GM23338 (cell line): ENCODE data around the gene AGBL4. TPM values are rescaled to one million over a fixed set of nuclear protein-coding genes. Genes with fewer than 3 reads are reported as not detected.

Experiments used
- ATAC-seq: fragments of 200-7000 bp; cut with Tn5 transposase; 3 replicates; pipeline ENCODE4 v1.9.1; 2020
- DNase-seq: peaks from one replicate; pipeline ENCODE4 v3.0.0-alpha.2; 2015; ENCODE audit warnings: low spot score
- H2AFZ ChIP-seq: fragments of 200-600 bp; sonication (generic); 2 replicates; pipeline ENCODE4 v1.8.0; 2016; ENCODE audit warnings: antibody characterized with exemption, mild to moderate bottlenecking, moderate library complexity
- H3F3A ChIP-seq: fragments of 200-600 bp; sonication (generic); replicated peaks from 2 replicates; pipeline ENCODE4 v1.8.0; 2017; ENCODE audit warnings: antibody characterized with exemption, mixed run types, low read depth
- H3K27ac ChIP-seq: fragments of 200-600 bp; sonication (generic); 2 replicates; pipeline ENCODE4 v1.6.1; 2016; ENCODE audit warnings: low read depth
- H3K27me3 ChIP-seq: fragments of 200-600 bp; sonication (generic); 2 replicates; pipeline ENCODE4 v1.8.0; 2016; ENCODE audit warnings: mild to moderate bottlenecking, mixed run types, moderate library complexity; ENCODE audit not compliant: insufficient read depth
- H3K36me3 ChIP-seq: fragments of 200-600 bp; sonication (generic); 2 replicates; pipeline ENCODE4 v1.8.0; 2016; ENCODE audit warnings: mild to moderate bottlenecking; ENCODE audit not compliant: insufficient read depth
- H3K4me1 ChIP-seq: fragments of 200-600 bp; sonication (generic); 2 replicates; pipeline ENCODE4 v1.8.0; 2016; ENCODE audit warnings: mild to moderate bottlenecking, moderate library complexity; ENCODE audit not compliant: insufficient read depth
- H3K4me2 ChIP-seq: fragments of 200-600 bp; sonication (generic); 2 replicates; pipeline ENCODE4 v1.7.1; 2017; ENCODE audit warnings: mixed run types
- H3K4me3 ChIP-seq: fragments of 200-600 bp; sonication (generic); 2 replicates; pipeline ENCODE4 v1.6.1; 2016; ENCODE audit warnings: mixed run types
- H3K79me2 ChIP-seq: fragments of 200-600 bp; sonication (generic); replicated peaks from 2 replicates; pipeline ENCODE4 v1.8.0; 2017; ENCODE audit warnings: mild to moderate bottlenecking; ENCODE audit not compliant: insufficient read depth
- H3K9me2 ChIP-seq: fragments of 200-600 bp; sonication (generic); 2 replicates; pipeline ENCODE4 v1.8.0; 2017; ENCODE audit not compliant: insufficient read depth
- H4K20me1 ChIP-seq: fragments of 200-600 bp; sonication (generic); replicated peaks from 2 replicates; pipeline ENCODE4 v1.8.0; 2017; ENCODE audit warnings: mild to moderate bottlenecking; ENCODE audit not compliant: insufficient read depth
- H3K27ac Mint-ChIP-seq: 2 replicates; pipeline ENCODE4 v1.8.0; 2020; ENCODE audit warnings: inconsistent platforms, mild to moderate bottlenecking, moderate library complexity, mixed read lengths
- H3K27me3 Mint-ChIP-seq: 3 replicates; pipeline ENCODE4 v1.8.0; 2022; ENCODE audit warnings: low read depth, mild to moderate bottlenecking, moderate library complexity, mixed read lengths, inconsistent platforms; ENCODE audit not compliant: insufficient read depth, poor library complexity
- H3K36me3 Mint-ChIP-seq: 3 replicates; pipeline ENCODE4 v1.8.0; 2021; ENCODE audit warnings: low read depth, mild to moderate bottlenecking, inconsistent platforms, moderate library complexity, mixed read lengths
- H3K4me1 Mint-ChIP-seq: 3 replicates; pipeline ENCODE4 v1.8.0; 2020; ENCODE audit warnings: mild to moderate bottlenecking, inconsistent platforms, mixed read lengths
- H3K4me3 Mint-ChIP-seq: 3 replicates; pipeline ENCODE4 v1.8.0; 2021; ENCODE audit warnings: moderate library complexity, mild to moderate bottlenecking, inconsistent platforms, mixed read lengths
- H3K9me3 Mint-ChIP-seq: 3 replicates; pipeline ENCODE4 v1.8.0; 2020; ENCODE audit warnings: moderate library complexity, mild to moderate bottlenecking, inconsistent platforms, mixed read lengths
- CREB1 ChIP-seq: fragments of 250-450 bp; sonication (Bioruptor Pico); IDR thresholded peaks from 2 replicates; pipeline ENCODE4 v1.5.0; 2020; ENCODE audit warnings: low read depth, mild to moderate bottlenecking, moderate library complexity
- EZH2phosphoT487 ChIP-seq: fragments of 200-600 bp; sonication (generic); IDR thresholded peaks from one replicate; pipeline ENCODE4 v1.8.1; 2018; ENCODE audit warnings: antibody characterized with exemption; ENCODE audit not compliant: unreplicated experiment
- NANOG ChIP-seq: IDR thresholded peaks from 2 replicates; pipeline ENCODE4 v1.6.1; 2016; ENCODE audit warnings: antibody characterized with exemption, borderline replicate concordance
- POLR2AphosphoS5 ChIP-seq: IDR thresholded peaks from 2 replicates; pipeline ENCODE4 v1.6.1; 2016; ENCODE audit warnings: antibody characterized with exemption, low read depth
- ZNF331 ChIP-seq: fragments of 250-450 bp; sonication (Bioruptor Pico); IDR thresholded peaks from 2 replicates; pipeline ENCODE4 v1.5.0; 2020; ENCODE audit warnings: low read depth, mild to moderate bottlenecking, moderate library complexity
- polyA plus RNA-seq: library from polyadenylated mRNA; unstranded; fragments of >200 nt; fragmentation: Nextera tagmentation; extraction: Ambion mirVana; gene quantifications from 2 replicates; pipeline ENCODE4 v1.2.1, GENCODE V29; 2016
- total RNA-seq: library from RNA; depleted of rRNA; stranded (reverse); fragments of >200 nt; shearing (Covaris generic); gene quantifications from 2 replicates; pipeline ENCODE4 v1.2.3, GENCODE V29; 2014
- TF ChIP-seq, protein P1 (sequence below), 2 experiments: fragments of 200-600 bp in 1 of 2; sonication (generic) in 1 of 2; conservative IDR thresholded peaks; 2 replicates each; pipeline versions ENCODE4 v1.5.1 to v1.6.1; 2016 to 2017; ENCODE audit warnings: antibody characterized with exemption in 2 of 2, low read depth in 2 of 2, mild to moderate bottlenecking in 2 of 2, moderate library complexity in 1 of 2

Gene AGBL4
- total and polyA plus RNA-seq, 2 experiments from 2014 or later = 0.91 to 1.5 TPM

DNA sequence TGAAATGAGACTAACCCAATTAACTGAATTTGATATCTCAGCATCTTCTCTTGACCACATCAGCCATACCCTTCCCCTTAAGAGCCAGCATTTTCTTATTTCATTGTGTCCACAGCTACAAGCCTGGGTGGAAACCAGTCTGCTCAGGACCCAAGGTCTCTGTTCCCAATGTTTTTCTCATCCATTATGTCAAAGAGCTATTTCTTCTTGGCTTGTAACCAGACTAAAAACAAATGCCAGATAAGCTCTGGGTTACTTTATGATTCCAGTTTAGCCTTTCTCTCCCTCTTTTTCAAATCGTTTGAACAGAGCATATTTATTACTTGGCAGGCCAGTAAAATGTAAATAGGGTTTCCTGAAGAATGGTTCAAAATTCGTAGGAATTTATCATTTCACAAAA, 1442.5 kb downstream of the AGBL4 start:
- Histone ChIP-seq H2AFZ (no peak overlapping the region), H3F3A (no peaks in the 10 kb centered on the region), H3K27me3 (no peaks in the 10 kb centered on the region), H3K4me3 (no peak overlapping the region), H4K20me1 (no peaks in the 10 kb centered on the region), H3K27ac (no peak overlapping the region), H3K79me2 (no peaks in the 10 kb centered on the region), H3K4me2 (no peak overlapping the region), H3K9me2 (no peaks in the 10 kb centered on the region), H3K36me3 (no peaks in the 10 kb centered on the region), H3K4me1 (no peaks in the 10 kb centered on the region)
- Mint-ChIP-seq H3K36me3 (no peaks in the 10 kb centered on the region; the same call in 2 of the 3 replicates), H3K9me3 (no peaks in the 10 kb centered on the region; the same call in 2 of the 3 replicates), H3K4me1 (no peaks in the 10 kb centered on the region), H3K4me3 (no peak overlapping the region), H3K27ac (no peak overlapping the region), H3K27me3 (no peaks in the 10 kb centered on the region)
- TF ChIP-seq ZNF331 (no peak), CREB1 (CRISPR knock-in tag) (no peak)
- DNase-seq (no peak), ATAC-seq (no peak)

DNA sequence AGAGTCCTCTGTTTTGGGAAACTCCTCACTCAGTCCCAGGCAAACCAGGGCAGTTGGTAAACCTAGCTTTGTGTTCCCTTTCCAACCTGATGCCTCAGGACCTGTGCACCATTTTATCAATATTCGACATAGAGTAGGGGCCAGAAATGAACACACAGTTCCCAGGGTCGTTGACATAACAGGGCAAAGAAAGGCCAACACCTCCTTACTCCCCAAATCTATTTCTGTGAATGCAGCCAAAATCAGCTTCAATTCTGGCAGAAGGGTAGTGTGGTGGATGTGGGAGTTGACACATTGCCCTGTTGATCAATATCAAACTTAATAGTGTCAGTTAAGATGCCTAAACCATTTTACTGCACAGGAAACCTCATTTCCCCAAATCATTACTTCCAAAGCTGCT, 1447.2 kb downstream of the AGBL4 start:
- H3K4me2 ChIP-seq = no peak overlapping the region
- H3K27me3 ChIP-seq = no peaks in the 10 kb centered on the region
- H3K4me3 ChIP-seq = no peak overlapping the region
- H3K4me3 Mint-ChIP-seq = no peak overlapping the region
- DNase-seq (no peak), ATAC-seq (no peak)
- H3K9me2 ChIP-seq = no peaks in the 10 kb centered on the region
- TF ChIP-seq NANOG (no peak), EZH2phosphoT487 (no peak), POLR2AphosphoS5 (no peak)
- 0 out of 2 replicates have a peak, but pooled peaks cover 2% of the 10 kb centered on the region for H3K4me1 ChIP-seq
- no peaks in the 10 kb centered on the region for H3K79me2 ChIP-seq
- H3K36me3 Mint-ChIP-seq = no peaks in the 10 kb centered on the region
- no peak overlapping the region for H3K27ac ChIP-seq
- no peak overlapping the region for H3K27ac Mint-ChIP-seq
- no peak overlapping the region for H2AFZ ChIP-seq
- no peaks in the 10 kb centered on the region for H3F3A ChIP-seq
- H3K9me3 Mint-ChIP-seq = no peaks in the 10 kb centered on the region; the same call in 2 of the 3 replicates
- H3K4me1 Mint-ChIP-seq = no peaks in the 10 kb centered on the region; the same call in 2 of the 3 replicates
- no peaks in the 10 kb centered on the region for H3K36me3 ChIP-seq
- peaks cover 4% of the 10 kb centered on the region for H3K27me3 Mint-ChIP-seq
- H4K20me1 ChIP-seq = no peaks in the 10 kb centered on the region

GRCh38 chr1:48572646-48573258, 1451.0 kb downstream of the AGBL4 start:
- H3K27me3 ChIP-seq = no peaks in the 10 kb centered on the region
- H4K20me1 ChIP-seq = no peaks in the 10 kb centered on the region
- H3F3A ChIP-seq = no peaks in the 10 kb centered on the region
- Mint-ChIP-seq H3K4me1 (no peaks in the 10 kb centered on the region; the same call in 2 of the 3 replicates), H3K4me3 (no peak overlapping the region), H3K9me3 (no peaks in the 10 kb centered on the region), H3K27ac (no peak overlapping the region), H3K36me3 (no peaks in the 10 kb centered on the region), H3K27me3 (peaks cover 4% of the 10 kb centered on the region)
- H3K4me2 ChIP-seq = no peak overlapping the region
- H3K79me2 ChIP-seq = no peaks in the 10 kb centered on the region
- no peaks in the 10 kb centered on the region for H3K9me2 ChIP-seq
- no peaks in the 10 kb centered on the region for H3K36me3 ChIP-seq
- H2AFZ ChIP-seq = peak overlapping the region; percentile 82
- DNase-seq (peak; percentile 92), ATAC-seq (peak; percentile 99)
- H3K4me1 ChIP-seq = 0 out of 2 replicates have a peak, but pooled peaks cover 2% of the 10 kb centered on the region
- no peak overlapping the region for H3K27ac ChIP-seq
- TF ChIP-seq, protein P1, sequence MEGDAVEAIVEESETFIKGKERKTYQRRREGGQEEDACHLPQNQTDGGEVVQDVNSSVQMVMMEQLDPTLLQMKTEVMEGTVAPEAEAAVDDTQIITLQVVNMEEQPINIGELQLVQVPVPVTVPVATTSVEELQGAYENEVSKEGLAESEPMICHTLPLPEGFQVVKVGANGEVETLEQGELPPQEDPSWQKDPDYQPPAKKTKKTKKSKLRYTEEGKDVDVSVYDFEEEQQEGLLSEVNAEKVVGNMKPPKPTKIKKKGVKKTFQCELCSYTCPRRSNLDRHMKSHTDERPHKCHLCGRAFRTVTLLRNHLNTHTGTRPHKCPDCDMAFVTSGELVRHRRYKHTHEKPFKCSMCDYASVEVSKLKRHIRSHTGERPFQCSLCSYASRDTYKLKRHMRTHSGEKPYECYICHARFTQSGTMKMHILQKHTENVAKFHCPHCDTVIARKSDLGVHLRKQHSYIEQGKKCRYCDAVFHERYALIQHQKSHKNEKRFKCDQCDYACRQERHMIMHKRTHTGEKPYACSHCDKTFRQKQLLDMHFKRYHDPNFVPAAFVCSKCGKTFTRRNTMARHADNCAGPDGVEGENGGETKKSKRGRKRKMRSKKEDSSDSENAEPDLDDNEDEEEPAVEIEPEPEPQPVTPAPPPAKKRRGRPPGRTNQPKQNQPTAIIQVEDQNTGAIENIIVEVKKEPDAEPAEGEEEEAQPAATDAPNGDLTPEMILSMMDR (conservative IDR thresholded peaks at IDR 0.05; ENCODE audit: low read depth in 2 of 2) = peak; percentile 88 to 98
- TF ChIP-seq NANOG = no peak
- no peak overlapping the region for H3K4me3 ChIP-seq
